Naive thymus-derived CD4-positive, alpha-beta T cell (primary cell): ENCODE results near the gene TMTC2. TPM values are rescaled to one million over a fixed set of nuclear protein-coding genes. Genes with fewer than 3 reads are reported as not detected.
A peak's percentile ranks its signal among the peaks of the same experiment; 100 is the strongest.

Experiments used
- ATAC-seq: fragments of 150-1000 bp; cut with Tn5 transposase; 2 replicates; pipeline ENCODE4 v1.10.0; 2021; ENCODE audit warnings: mild to moderate bottlenecking, moderate library complexity
- CTCF ChIA-PET: fragments of 350-600 bp; sonication (Branson Sonifier 250); formaldehyde crosslinking; loops from one replicate; lab custom pipeline; 2021; ENCODE audit warnings: antibody characterized with exemption; lab: Charles Lee
- POLR2A ChIA-PET: fragments of 350-600 bp; sonication (Branson Sonifier 250); formaldehyde crosslinking; loops from one replicate; lab custom pipeline; 2021; ENCODE audit warnings: antibody characterized with exemption, inconsistent platforms; lab: Charles Lee
- DNase-seq, 9 donors: peaks; one replicate each; pipeline versions ENCODE4 v3.0.0 to v3.0.0-alpha.2; 2020 to 2022; ENCODE audit warnings: mixed read lengths in 1 of 9
- H3K27ac ChIP-seq: one replicate; pipeline ENCODE4 v1.7.0; 2013; ENCODE audit warnings: mild to moderate bottlenecking, low read depth, low read length, moderate library complexity
- H3K27me3 ChIP-seq, 2 donors: one replicate each; pipeline ENCODE4 v1.7.0; 2013; ENCODE audit warnings: low read length in 2 of 2, mild to moderate bottlenecking in 2 of 2, moderate library complexity in 2 of 2; ENCODE audit not compliant: control insufficient read depth in 2 of 2, insufficient read depth in 2 of 2
- H3K36me3 ChIP-seq, 3 experiments: 1 replicate in 2 of 3; 2 replicates in 1 of 3; pipeline ENCODE4 v1.7.0; 2013; ENCODE audit warnings: low read length in 3 of 3, mild to moderate bottlenecking in 3 of 3, moderate library complexity in 1 of 3; ENCODE audit not compliant: insufficient read depth in 3 of 3, control insufficient read depth in 2 of 3
- H3K4me1 ChIP-seq, 2 donors: one replicate each; pipeline ENCODE4 v1.7.0; 2013; ENCODE audit warnings: low read length in 2 of 2, mild to moderate bottlenecking in 2 of 2, moderate library complexity in 1 of 2; ENCODE audit not compliant: control insufficient read depth in 2 of 2, insufficient read depth in 2 of 2
- H3K4me3 ChIP-seq: 2 replicates; pipeline ENCODE4 v1.7.0; 2013; ENCODE audit warnings: mild to moderate bottlenecking, low read length
- H3K9me3 ChIP-seq, 3 experiments: 1 replicate in 2 of 3; 2 replicates in 1 of 3; pipeline ENCODE4 v1.7.0; 2013; ENCODE audit warnings: low read length in 3 of 3; ENCODE audit not compliant: control insufficient read depth in 2 of 3
- H3K27ac Mint-ChIP-seq, 9 donors: one replicate each; pipeline ENCODE4 v1.8.0; 2020 to 2022; ENCODE audit warnings: mixed read lengths in 9 of 9, mild to moderate bottlenecking in 8 of 9, moderate library complexity in 5 of 9, inconsistent platforms in 2 of 9
- H3K27me3 Mint-ChIP-seq, 5 donors: one replicate each; pipeline ENCODE4 v1.8.0; 2021 to 2022; ENCODE audit warnings: mixed read lengths in 5 of 5, mild to moderate bottlenecking in 1 of 5
- H3K36me3 Mint-ChIP-seq, 5 donors: one replicate each; pipeline ENCODE4 v1.8.0; 2020 to 2022; ENCODE audit warnings: mixed read lengths in 5 of 5, mild to moderate bottlenecking in 3 of 5, inconsistent platforms in 1 of 5
- H3K4me1 Mint-ChIP-seq, 7 donors: one replicate each; pipeline ENCODE4 v1.8.0; 2020 to 2022; ENCODE audit warnings: mixed read lengths in 7 of 7, mild to moderate bottlenecking in 3 of 7, inconsistent platforms in 1 of 7
- H3K4me3 Mint-ChIP-seq, 10 donors: one replicate each; pipeline ENCODE4 v1.8.0; 2020 to 2022; ENCODE audit warnings: mild to moderate bottlenecking in 10 of 10, mixed read lengths in 10 of 10, moderate library complexity in 6 of 10, inconsistent platforms in 2 of 10
- H3K9me3 Mint-ChIP-seq, 11 donors: one replicate each; pipeline ENCODE4 v1.8.0; 2020 to 2022; ENCODE audit warnings: mixed read lengths in 11 of 11, mild to moderate bottlenecking in 4 of 11, inconsistent platforms in 1 of 11, moderate library complexity in 1 of 11
- intact Hi-C, 2 donors: fragments of 100-400 bp; cut with micrococcal nuclease; formaldehyde crosslinking; loops; one replicate each; pipeline ENCODE4 v1.15.1; 2023
- polyA plus RNA-seq, 2 donors: library from polyadenylated mRNA; unstranded; fragments of 300-500 nt; fragmentation: Illumina TruSeq; gene quantifications; one replicate each; pipeline ENCODE4 v1.2.3, GENCODE V29; 2021
- total RNA-seq, 6 experiments: library from RNA in 5 of 6; stranded (reverse) in 5 of 6; gene quantifications; 1 replicate in 5 of 6; 2 replicates in 1 of 6; pipeline ENCODE4 v1.2.3 and lab custom pipeline; 2021 to 2026

Gene TMTC2
- total and polyA plus RNA-seq, 7 experiments from 2014 or later = 3.1 to 11.1 (median 4.7) TPM; not detected in 2

GRCh38 chr12:82832096-82832495, 145.4 kb downstream of the TMTC2 start:
- CTCF ChIA-PET = no interaction called here
- Histone ChIP-seq H3K36me3 (no peaks in the 10 kb centered on the region), H3K27me3 (no peaks in the 10 kb centered on the region), H3K27ac (no peak overlapping the region), H3K9me3 (no peaks in the 10 kb centered on the region), H3K4me3 (no peak overlapping the region), H3K4me1 (no peaks in the 10 kb centered on the region)
- POLR2A ChIA-PET = no interaction called here
- intact Hi-C loops = no loop called here
- no peaks in the 10 kb centered on the region for H3K27me3 Mint-ChIP-seq
- H3K9me3 Mint-ChIP-seq = no peaks in the 10 kb centered on the region
- H3K27ac Mint-ChIP-seq = no peak overlapping the region
- DNase-seq (no peak), ATAC-seq (peak; percentile 42)
- H3K36me3 Mint-ChIP-seq = no peaks in the 10 kb centered on the region
- H3K4me3 Mint-ChIP-seq = no peak overlapping the region
- peaks cover 0 to 3% (median 0%) of the 10 kb centered on the region in 7 donors for H3K4me1 Mint-ChIP-seq

- H3K27ac Mint-ChIP-seq = no peak overlapping the region
- no peaks in the 10 kb centered on the region for H3K36me3 Mint-ChIP-seq
- H3K27me3 Mint-ChIP-seq = no peaks in the 10 kb centered on the region
- no peaks in the 10 kb centered on the region for H3K9me3 Mint-ChIP-seq
- intact Hi-C loops = no loop called here
- DNase-seq (no peak), ATAC-seq (no peak)
- ChIA-PET POLR2A (no interaction called here), CTCF (no interaction called here)
- Histone ChIP-seq H3K9me3 (no peaks in the 10 kb centered on the region), H3K27me3 (no peaks in the 10 kb centered on the region), H3K36me3 (no peaks in the 10 kb centered on the region), H3K4me3 (no peak overlapping the region), H3K4me1 (no peaks in the 10 kb centered on the region), H3K27ac (no peak overlapping the region)
- H3K4me3 Mint-ChIP-seq = no peak overlapping the region
- peaks cover 0 to 3% (median 0%) of the 10 kb centered on the region in 7 donors for H3K4me1 Mint-ChIP-seq
These were observed 146.3 kb downstream of the TMTC2 start for GRCh38 chr12:82832981-82833380.

GRCh38 chr12:82833481-82833880, 146.8 kb downstream of the TMTC2 start:
- H3K4me1 Mint-ChIP-seq = peaks cover 0 to 3% (median 0%) of the 10 kb centered on the region in 7 donors
- no peaks in the 10 kb centered on the region for H3K9me3 Mint-ChIP-seq
- H3K27me3 Mint-ChIP-seq = no peaks in the 10 kb centered on the region
- no peaks in the 10 kb centered on the region for H3K36me3 ChIP-seq
- ChIA-PET CTCF (no interaction called here), POLR2A (no interaction called here)
- DNase-seq (no peak), ATAC-seq (no peak)
- H3K4me3 Mint-ChIP-seq = no peak overlapping the region
- intact Hi-C loops = no loop called here
- no peak overlapping the region for H3K4me3 ChIP-seq
- H3K27me3 ChIP-seq = no peaks in the 10 kb centered on the region
- H3K36me3 Mint-ChIP-seq = no peaks in the 10 kb centered on the region
- H3K27ac Mint-ChIP-seq = no peak overlapping the region
- H3K27ac ChIP-seq = no peak overlapping the region
- H3K9me3 ChIP-seq = no peaks in the 10 kb centered on the region
- H3K4me1 ChIP-seq = no peaks in the 10 kb centered on the region

- Mint-ChIP-seq H3K27me3 (no peaks in the 10 kb centered on the region), H3K9me3 (no peaks in the 10 kb centered on the region), H3K36me3 (no peaks in the 10 kb centered on the region), H3K4me3 (no peak overlapping the region), H3K4me1 (peaks cover 0 to 3% (median 0%) of the 10 kb centered on the region in 7 donors), H3K27ac (no peak overlapping the region)
- ATAC-seq (no peak), DNase-seq (no peak)
- intact Hi-C loops = no loop called here
- Histone ChIP-seq H3K4me1 (no peaks in the 10 kb centered on the region), H3K27me3 (no peaks in the 10 kb centered on the region), H3K4me3 (no peak overlapping the region), H3K9me3 (no peaks in the 10 kb centered on the region), H3K27ac (no peak overlapping the region), H3K36me3 (no peaks in the 10 kb centered on the region)
- ChIA-PET POLR2A (no interaction called here), CTCF (interaction anchor here (0.6 kb wide), 1 partner anchor 36 kb away, joined by 4 read pairs; no protein-coding TSS in a partner anchor)
These were observed 148.5 kb downstream of the TMTC2 start for GRCh38 chr12:82835217-82835616.

- H3K27ac Mint-ChIP-seq = no peak overlapping the region
- H3K4me3 ChIP-seq = no peak overlapping the region
- no peaks in the 10 kb centered on the region for H3K9me3 Mint-ChIP-seq
- DNase-seq (no peak), ATAC-seq (no peak)
- no peaks in the 10 kb centered on the region for H3K4me1 Mint-ChIP-seq
- intact Hi-C loops = no loop called here
- no peak overlapping the region for H3K27ac ChIP-seq
- no peaks in the 10 kb centered on the region for H3K27me3 Mint-ChIP-seq
- H3K9me3 ChIP-seq = no peaks in the 10 kb centered on the region
- H3K27me3 ChIP-seq = no peaks in the 10 kb centered on the region
- peaks cover 0 to 2% (median 0%) of the 10 kb centered on the region in 5 donors for H3K36me3 Mint-ChIP-seq
- no peak overlapping the region for H3K4me3 Mint-ChIP-seq
- no peaks in the 10 kb centered on the region for H3K36me3 ChIP-seq
- no peaks in the 10 kb centered on the region for H3K4me1 ChIP-seq
- POLR2A ChIA-PET = no interaction called here
- CTCF ChIA-PET = no interaction called here
These were observed 151.4 kb downstream of the TMTC2 start for GRCh38 chr12:82838131-82838551.

GRCh38 chr12:82838827-82839226, 152.1 kb downstream of the TMTC2 start:
- no peak overlapping the region for H3K4me3 ChIP-seq
- no peaks in the 10 kb centered on the region for H3K9me3 ChIP-seq
- H3K4me1 ChIP-seq = no peaks in the 10 kb centered on the region
- Mint-ChIP-seq H3K27me3 (no peaks in the 10 kb centered on the region), H3K4me3 (no peak overlapping the region), H3K9me3 (no peaks in the 10 kb centered on the region), H3K4me1 (no peaks in the 10 kb centered on the region), H3K36me3 (peaks cover 0 to 6% (median 0%) of the 10 kb centered on the region in 5 donors), H3K27ac (no peak overlapping the region)
- CTCF ChIA-PET = no interaction called here
- ATAC-seq (no peak), DNase-seq (no peak)
- H3K36me3 ChIP-seq = no peaks in the 10 kb centered on the region
- intact Hi-C loops = no loop called here
- no peak overlapping the region for H3K27ac ChIP-seq
- no peaks in the 10 kb centered on the region for H3K27me3 ChIP-seq
- POLR2A ChIA-PET = no interaction called here

GRCh38 chr12:82839796-82840195, 153.1 kb downstream of the TMTC2 start:
- Histone ChIP-seq H3K4me3 (no peak overlapping the region), H3K27me3 (no peaks in the 10 kb centered on the region), H3K4me1 (no peaks in the 10 kb centered on the region), H3K27ac (no peak overlapping the region), H3K36me3 (no peaks in the 10 kb centered on the region), H3K9me3 (no peaks in the 10 kb centered on the region)
- DNase-seq (no peak), ATAC-seq (no peak)
- intact Hi-C loops = no loop called here
- no peaks in the 10 kb centered on the region for H3K4me1 Mint-ChIP-seq
- no peaks in the 10 kb centered on the region for H3K27me3 Mint-ChIP-seq
- H3K36me3 Mint-ChIP-seq = peaks cover 0 to 6% (median 0%) of the 10 kb centered on the region in 5 donors
- H3K4me3 Mint-ChIP-seq = no peak overlapping the region
- H3K9me3 Mint-ChIP-seq = no peaks in the 10 kb centered on the region
- no peak overlapping the region for H3K27ac Mint-ChIP-seq
- ChIA-PET CTCF (no interaction called here), POLR2A (no interaction called here)
